Progenitor cell of endocrine pancreas (in vitro differentiated cells): ENCODE results near the gene LAMA3. TPM values are rescaled to one million over a fixed set of nuclear protein-coding genes. Genes with fewer than 3 reads are reported as not detected.

Experiments
- DNase-seq: peaks from one replicate; pipeline ENCODE4 v3.0.0; 2021; ENCODE audit warnings: low spot score; ENCODE audit not compliant: unreplicated experiment
- H3K27ac Mint-ChIP-seq: 2 replicates; pipeline ENCODE4 v1.8.0; 2021; ENCODE audit warnings: mild to moderate bottlenecking, moderate library complexity, mixed read lengths
- H3K27me3 Mint-ChIP-seq: 2 replicates; pipeline ENCODE4 v1.8.0; 2021; ENCODE audit warnings: mixed read lengths
- H3K36me3 Mint-ChIP-seq: 2 replicates; pipeline ENCODE4 v1.8.0; 2022; ENCODE audit warnings: mixed read lengths; ENCODE audit not compliant: insufficient read depth
- H3K4me1 Mint-ChIP-seq: 2 replicates; pipeline ENCODE4 v1.8.0; 2021; ENCODE audit warnings: low read depth, mixed read lengths
- H3K4me3 Mint-ChIP-seq: 2 replicates; pipeline ENCODE4 v1.8.0; 2021; ENCODE audit warnings: low read depth, mild to moderate bottlenecking, moderate library complexity, mixed read lengths
- H3K9me3 Mint-ChIP-seq: 2 replicates; pipeline ENCODE4 v1.8.0; 2021; ENCODE audit warnings: low read depth, mixed read lengths
- total RNA-seq: library from RNA; stranded (reverse); gene quantifications from 2 replicates; pipeline ENCODE4 v1.2.1, GENCODE V29; 2021
- TF ChIP-seq, protein P1 (sequence below): fragments of 200-600 bp; sonication (generic); IDR thresholded peaks from one replicate; pipeline ENCODE4 v1.5.0; 2021; ENCODE audit warnings: antibody characterized with exemption, mild to moderate bottlenecking; ENCODE audit not compliant: unreplicated experiment

The LAMA3 gene
- total RNA-seq, 1 donor from 2014 or later = 0.84 TPM

DNA sequence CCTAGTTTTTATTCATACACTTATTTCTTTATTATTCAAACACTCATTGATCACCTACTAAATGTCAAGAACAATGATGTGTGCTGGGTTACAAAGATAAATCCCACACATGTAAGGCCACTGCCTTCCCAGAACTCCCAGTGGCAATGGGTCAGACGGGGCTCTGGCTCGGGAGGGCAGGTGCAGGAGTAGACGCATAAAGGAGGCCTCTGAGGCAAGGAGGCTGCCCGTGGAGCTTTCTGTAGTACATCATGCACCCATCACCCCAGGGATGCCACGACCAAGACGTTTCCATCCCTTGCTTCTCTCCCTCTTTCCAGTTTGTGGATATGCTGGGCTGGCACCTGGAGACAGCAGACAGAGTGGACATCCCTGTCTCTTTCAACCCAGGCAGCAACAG, 172.1 kb downstream of the LAMA3 start:
- Mint-ChIP-seq H3K9me3 (no peaks in the 10 kb centered on the region), H3K36me3 (no peaks in the 10 kb centered on the region), H3K27ac (no peak overlapping the region), H3K4me3 (no peak overlapping the region), H3K27me3 (peaks cover 5% of the 10 kb centered on the region), H3K4me1 (peaks cover 8% of the 10 kb centered on the region)
- DNase-seq = no peak
- TF ChIP-seq, protein P1, sequence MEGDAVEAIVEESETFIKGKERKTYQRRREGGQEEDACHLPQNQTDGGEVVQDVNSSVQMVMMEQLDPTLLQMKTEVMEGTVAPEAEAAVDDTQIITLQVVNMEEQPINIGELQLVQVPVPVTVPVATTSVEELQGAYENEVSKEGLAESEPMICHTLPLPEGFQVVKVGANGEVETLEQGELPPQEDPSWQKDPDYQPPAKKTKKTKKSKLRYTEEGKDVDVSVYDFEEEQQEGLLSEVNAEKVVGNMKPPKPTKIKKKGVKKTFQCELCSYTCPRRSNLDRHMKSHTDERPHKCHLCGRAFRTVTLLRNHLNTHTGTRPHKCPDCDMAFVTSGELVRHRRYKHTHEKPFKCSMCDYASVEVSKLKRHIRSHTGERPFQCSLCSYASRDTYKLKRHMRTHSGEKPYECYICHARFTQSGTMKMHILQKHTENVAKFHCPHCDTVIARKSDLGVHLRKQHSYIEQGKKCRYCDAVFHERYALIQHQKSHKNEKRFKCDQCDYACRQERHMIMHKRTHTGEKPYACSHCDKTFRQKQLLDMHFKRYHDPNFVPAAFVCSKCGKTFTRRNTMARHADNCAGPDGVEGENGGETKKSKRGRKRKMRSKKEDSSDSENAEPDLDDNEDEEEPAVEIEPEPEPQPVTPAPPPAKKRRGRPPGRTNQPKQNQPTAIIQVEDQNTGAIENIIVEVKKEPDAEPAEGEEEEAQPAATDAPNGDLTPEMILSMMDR = no peak

DNA sequence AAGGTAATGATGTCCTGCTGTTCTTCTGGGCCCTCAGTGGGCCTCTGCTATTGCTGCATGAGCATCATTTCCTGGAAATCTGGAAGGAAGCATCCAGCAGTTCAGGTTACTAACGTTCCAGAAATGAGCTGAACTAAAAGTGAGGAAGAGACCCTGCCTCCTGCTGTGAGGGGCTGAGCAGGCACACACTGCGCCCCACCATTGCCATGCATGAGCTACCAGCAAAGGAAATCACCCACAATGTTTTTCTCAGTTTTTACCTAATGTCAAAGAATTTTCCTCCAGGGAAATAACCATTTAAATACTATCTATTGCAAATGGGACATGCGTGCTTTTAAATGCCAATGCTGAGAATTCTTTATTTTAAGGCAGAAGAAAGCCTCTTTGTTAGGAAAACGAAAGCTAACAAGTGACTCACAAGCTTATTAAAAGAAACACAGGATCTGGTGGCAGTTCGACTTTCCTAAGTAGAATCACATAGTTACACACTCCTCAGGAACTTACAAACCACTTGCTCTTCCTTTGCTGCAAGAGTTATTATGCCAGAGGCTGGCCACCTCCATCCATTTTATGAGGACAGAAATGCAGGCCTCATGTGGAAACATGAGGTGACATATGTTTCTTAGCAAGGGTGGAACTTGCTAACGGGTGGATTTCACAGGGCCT, 172.7 kb downstream of the LAMA3 start:
- Mint-ChIP-seq H3K27me3 (peaks cover under 1% of the 10 kb centered on the region), H3K4me1 (peaks cover 8% of the 10 kb centered on the region), H3K36me3 (no peaks in the 10 kb centered on the region), H3K4me3 (no peak overlapping the region), H3K27ac (peak overlapping the region; percentile 62), H3K9me3 (no peaks in the 10 kb centered on the region)
- TF ChIP-seq, protein P1 = no peak
- no peak for DNase-seq

DNA sequence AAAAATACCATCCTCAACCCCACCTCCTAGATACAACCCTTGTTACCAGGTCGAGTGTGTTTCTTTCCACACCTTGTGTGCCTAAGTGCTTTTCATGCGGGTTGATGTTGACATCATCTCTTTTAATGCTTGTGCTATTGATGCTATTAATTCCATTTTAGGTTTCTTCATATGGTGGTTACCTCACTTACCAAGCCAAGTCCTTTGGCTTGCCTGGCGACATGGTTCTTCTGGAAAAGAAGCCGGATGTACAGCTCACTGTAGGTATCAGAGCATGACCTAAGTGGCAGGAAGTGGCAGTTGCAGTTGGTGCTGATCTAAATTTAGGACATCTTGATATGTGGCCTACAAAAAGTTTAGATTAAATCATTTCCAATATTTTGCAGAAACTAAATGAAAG, 175.4 kb downstream of the LAMA3 start:
- Mint-ChIP-seq H3K4me1 (peaks cover 5% of the 10 kb centered on the region), H3K9me3 (no peaks in the 10 kb centered on the region), H3K27ac (no peak overlapping the region), H3K36me3 (no peaks in the 10 kb centered on the region), H3K27me3 (no peaks in the 10 kb centered on the region), H3K4me3 (no peak overlapping the region)
- DNase-seq = no peak
- TF ChIP-seq, protein P1 = no peak

DNA sequence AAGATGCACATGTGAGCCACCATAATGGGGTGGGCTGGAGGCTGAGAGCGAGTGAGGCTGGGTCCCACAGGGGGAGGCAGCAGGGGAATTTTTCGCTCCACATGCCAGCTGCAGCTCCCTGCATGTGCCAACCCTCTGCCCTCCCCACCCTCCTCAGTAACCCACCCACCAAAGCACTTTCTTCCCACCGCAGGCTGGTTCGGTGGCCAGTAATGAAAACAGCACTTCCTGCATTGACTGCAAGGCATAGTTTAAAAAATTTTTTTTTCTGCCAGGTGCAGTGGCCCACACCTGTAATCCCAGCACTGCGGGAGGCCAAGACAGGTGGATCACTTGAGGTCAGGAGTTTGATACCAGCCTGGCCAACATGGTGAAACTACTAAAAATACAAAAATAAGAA, 177.8 kb downstream of the LAMA3 start:
- Mint-ChIP-seq H3K9me3 (no peaks in the 10 kb centered on the region), H3K4me1 (peaks cover 5% of the 10 kb centered on the region), H3K4me3 (no peak overlapping the region), H3K27ac (no peak overlapping the region), H3K36me3 (no peaks in the 10 kb centered on the region), H3K27me3 (no peaks in the 10 kb centered on the region)
- TF ChIP-seq, protein P1 = no peak
- no peak for DNase-seq

DNA sequence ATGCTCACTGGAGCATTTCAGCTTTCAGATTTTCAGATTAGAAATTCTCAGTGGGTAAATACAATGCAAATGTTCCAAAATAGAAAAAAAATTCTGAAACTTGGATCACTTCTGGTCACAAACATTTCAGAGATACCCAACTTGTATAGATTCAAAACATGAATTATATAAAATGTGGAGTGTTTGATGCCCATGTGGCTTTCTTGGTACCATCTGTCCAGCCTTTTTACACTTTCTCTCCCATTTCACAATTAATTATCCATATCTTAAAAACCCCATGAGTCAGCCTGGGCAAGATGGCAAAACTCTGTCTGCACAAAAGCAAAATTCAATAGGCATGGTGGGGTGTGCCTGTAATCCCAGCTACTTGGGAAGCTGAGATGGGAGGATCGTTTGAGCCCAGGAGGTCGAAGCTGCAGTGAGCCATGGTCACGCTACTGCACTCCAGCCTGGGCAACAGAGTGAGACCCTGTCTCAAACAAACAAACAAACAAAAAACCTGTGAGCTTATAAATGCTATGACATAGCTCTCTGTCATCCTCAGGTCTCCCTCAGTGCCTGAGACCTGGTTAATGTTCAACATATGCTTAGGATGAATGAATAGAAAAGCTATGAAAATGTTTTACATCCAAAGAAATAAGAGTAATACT, 179.0 kb downstream of the LAMA3 start:
- TF ChIP-seq, protein P1 = no peak
- Mint-ChIP-seq H3K27ac (no peak overlapping the region), H3K4me3 (no peak overlapping the region), H3K9me3 (no peaks in the 10 kb centered on the region), H3K36me3 (no peaks in the 10 kb centered on the region), H3K27me3 (no peaks in the 10 kb centered on the region), H3K4me1 (peaks cover 13% of the 10 kb centered on the region)
- no peak for DNase-seq
